ENCODE measurements around the gene FCRL3.

Gene FCRL3

GRCh38 chr1:157732755-157733154, 32.2 kb upstream of the FCRL3 start:
- TF ChIP-seq, protein P1, sequence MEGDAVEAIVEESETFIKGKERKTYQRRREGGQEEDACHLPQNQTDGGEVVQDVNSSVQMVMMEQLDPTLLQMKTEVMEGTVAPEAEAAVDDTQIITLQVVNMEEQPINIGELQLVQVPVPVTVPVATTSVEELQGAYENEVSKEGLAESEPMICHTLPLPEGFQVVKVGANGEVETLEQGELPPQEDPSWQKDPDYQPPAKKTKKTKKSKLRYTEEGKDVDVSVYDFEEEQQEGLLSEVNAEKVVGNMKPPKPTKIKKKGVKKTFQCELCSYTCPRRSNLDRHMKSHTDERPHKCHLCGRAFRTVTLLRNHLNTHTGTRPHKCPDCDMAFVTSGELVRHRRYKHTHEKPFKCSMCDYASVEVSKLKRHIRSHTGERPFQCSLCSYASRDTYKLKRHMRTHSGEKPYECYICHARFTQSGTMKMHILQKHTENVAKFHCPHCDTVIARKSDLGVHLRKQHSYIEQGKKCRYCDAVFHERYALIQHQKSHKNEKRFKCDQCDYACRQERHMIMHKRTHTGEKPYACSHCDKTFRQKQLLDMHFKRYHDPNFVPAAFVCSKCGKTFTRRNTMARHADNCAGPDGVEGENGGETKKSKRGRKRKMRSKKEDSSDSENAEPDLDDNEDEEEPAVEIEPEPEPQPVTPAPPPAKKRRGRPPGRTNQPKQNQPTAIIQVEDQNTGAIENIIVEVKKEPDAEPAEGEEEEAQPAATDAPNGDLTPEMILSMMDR (IDR thresholded peaks at IDR 0.05; ENCODE audit: insufficient read depth, low read length, poor library complexity, severe bottlenecking): no peak
- Histone ChIP-seq H3K27me3 (replicated peaks; ENCODE audit: control insufficient read depth, insufficient read depth, low read length) (no peaks in the 10 kb centered on the region), H3K36me3 (ENCODE audit: control insufficient read depth, insufficient read depth, low read length) (no peaks in the 10 kb centered on the region), H3K4me3 (replicated peaks; ENCODE audit: low read depth, low read length) (no peak overlapping the region)
- no peak for DNase-seq (ENCODE audit: extremely low read depth, insufficient read length)

DNA sequence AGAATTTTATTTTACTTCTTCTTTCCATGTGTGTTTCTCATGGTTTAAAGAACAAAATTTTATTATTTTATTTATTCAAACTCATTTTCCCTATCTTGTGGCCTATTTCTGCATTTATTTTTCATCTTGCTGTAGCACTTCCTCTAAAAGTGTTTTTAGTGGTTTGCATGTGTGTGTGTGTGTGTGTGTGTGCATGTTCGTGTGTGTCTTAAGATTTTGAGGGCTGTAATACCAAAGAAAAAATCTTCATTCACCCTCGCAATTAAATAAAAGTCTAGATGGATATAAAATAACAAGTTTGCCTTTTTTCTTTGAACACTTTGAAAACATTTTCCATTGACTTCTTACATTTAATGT, 24.6 kb upstream of the FCRL3 start:
- Histone ChIP-seq H3K36me3 (ENCODE audit: control insufficient read depth, insufficient read depth, low read length) (no peaks in the 10 kb centered on the region), H3K27me3 (replicated peaks; ENCODE audit: control insufficient read depth, insufficient read depth, low read length) (no peaks in the 10 kb centered on the region), H3K4me3 (replicated peaks; ENCODE audit: low read depth, low read length) (no peak overlapping the region)
- DNase-seq (ENCODE audit: extremely low read depth, insufficient read length): peak; percentile 31
- TF ChIP-seq, protein P1 (IDR thresholded peaks at IDR 0.05; ENCODE audit: insufficient read depth, low read length, poor library complexity, severe bottlenecking): no peak

GRCh38 chr1:157724537-157725220, 24.1 kb upstream of the FCRL3 start:
- no peaks in the 10 kb centered on the region for H3K27me3 ChIP-seq (replicated peaks; ENCODE audit: control insufficient read depth, insufficient read depth, low read length)
- H3K36me3 ChIP-seq (ENCODE audit: control insufficient read depth, insufficient read depth, low read length): no peaks in the 10 kb centered on the region
- TF ChIP-seq, protein P1 (IDR thresholded peaks at IDR 0.05; ENCODE audit: insufficient read depth, low read length, poor library complexity, severe bottlenecking): no peak
- DNase-seq (ENCODE audit: extremely low read depth, insufficient read length): no peak
- H3K4me3 ChIP-seq (replicated peaks; ENCODE audit: low read depth, low read length): no peak overlapping the region

DNA sequence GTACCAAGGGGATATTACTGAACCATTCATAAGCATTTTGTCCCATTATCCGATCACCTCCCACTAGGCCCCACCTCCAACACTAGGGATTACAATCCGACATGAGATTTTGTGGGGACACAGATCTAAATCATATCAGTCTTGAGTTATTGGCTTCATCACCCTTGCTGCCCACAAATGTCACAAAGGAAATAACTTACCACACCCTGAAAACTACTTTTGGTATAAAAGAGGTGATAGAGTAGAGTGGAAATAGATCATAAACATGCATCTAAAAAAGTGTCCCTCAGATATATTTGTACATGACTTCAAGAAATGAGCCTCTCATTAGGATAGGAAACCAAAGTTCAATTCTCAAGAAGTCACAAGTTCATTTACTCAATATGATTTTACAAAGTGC, 22.6 kb upstream of the FCRL3 start:
- H3K27me3 ChIP-seq (replicated peaks; ENCODE audit: control insufficient read depth, insufficient read depth, low read length): no peaks in the 10 kb centered on the region
- DNase-seq (ENCODE audit: extremely low read depth, insufficient read length): no peak
- TF ChIP-seq, protein P1 (IDR thresholded peaks at IDR 0.05; ENCODE audit: insufficient read depth, low read length, poor library complexity, severe bottlenecking): no peak
- H3K4me3 ChIP-seq (replicated peaks; ENCODE audit: low read depth, low read length): no peak overlapping the region
- H3K36me3 ChIP-seq (ENCODE audit: control insufficient read depth, insufficient read depth, low read length): no peaks in the 10 kb centered on the region

DNA sequence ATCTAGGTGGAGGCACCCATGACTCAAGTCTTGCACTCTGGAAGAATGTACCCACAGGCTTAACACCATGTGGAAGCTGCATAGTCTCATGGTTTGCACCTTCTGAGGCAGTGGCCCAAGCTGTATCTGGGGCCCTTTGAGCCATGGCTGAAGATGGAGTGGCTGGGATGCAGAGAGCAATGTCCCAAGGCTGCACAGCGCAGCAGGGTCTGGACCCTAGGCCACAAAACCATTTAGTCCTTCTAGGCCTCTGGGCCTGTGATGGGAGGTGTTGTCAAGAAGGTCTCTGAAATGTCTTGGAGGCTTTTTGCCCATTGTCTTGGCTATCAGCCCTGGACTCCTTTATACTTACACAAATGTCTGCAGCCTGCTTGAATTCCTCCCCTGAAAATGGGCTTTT, 21.4 kb upstream of the FCRL3 start:
- Histone ChIP-seq H3K27me3 (replicated peaks; ENCODE audit: control insufficient read depth, insufficient read depth, low read length) (no peaks in the 10 kb centered on the region), H3K4me3 (replicated peaks; ENCODE audit: low read depth, low read length) (no peak overlapping the region), H3K36me3 (ENCODE audit: control insufficient read depth, insufficient read depth, low read length) (no peaks in the 10 kb centered on the region)
- no peak for DNase-seq (ENCODE audit: extremely low read depth, insufficient read length)
- TF ChIP-seq, protein P1 (IDR thresholded peaks at IDR 0.05; ENCODE audit: insufficient read depth, low read length, poor library complexity, severe bottlenecking): no peak

DNA sequence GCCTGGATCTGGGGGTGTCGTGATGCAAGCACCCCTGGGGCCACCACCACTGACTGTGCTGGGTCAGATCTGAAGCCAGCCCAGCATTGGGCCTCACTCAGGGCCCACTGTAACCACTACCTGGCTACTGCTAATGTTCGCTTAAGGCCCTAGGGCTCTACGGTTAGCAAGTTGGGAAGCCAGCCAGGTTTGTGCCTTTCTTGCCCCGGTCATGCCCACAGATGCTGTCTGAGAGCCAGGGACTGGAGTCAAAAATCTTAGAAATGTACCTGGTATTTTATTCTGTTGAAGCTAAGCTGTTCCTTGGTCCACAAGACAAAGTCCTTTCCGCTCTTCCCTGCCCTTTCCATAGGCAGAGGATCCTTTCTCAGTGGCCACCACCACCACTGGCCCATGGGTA, 15.2 kb upstream of the FCRL3 start:
- Histone ChIP-seq H3K36me3 (ENCODE audit: control insufficient read depth, insufficient read depth, low read length) (no peaks in the 10 kb centered on the region), H3K4me3 (replicated peaks; ENCODE audit: low read depth, low read length) (no peak overlapping the region), H3K27me3 (replicated peaks; ENCODE audit: control insufficient read depth, insufficient read depth, low read length) (no peaks in the 10 kb centered on the region)
- no peak for DNase-seq (ENCODE audit: extremely low read depth, insufficient read length)
- TF ChIP-seq, protein P1 (IDR thresholded peaks at IDR 0.05; ENCODE audit: insufficient read depth, low read length, poor library complexity, severe bottlenecking): no peak
